Caco-2 (cell line): ENCODE data around the gene ECHS1. TPM values are rescaled to one million over a fixed set of nuclear protein-coding genes. Genes with fewer than 3 reads are reported as not detected.

Experiments
- BruUV-seq: library from RNA; stranded (reverse); fragments of 400-500 nt; replicated peaks from 2 replicates; lab custom pipeline; 2021; lab: Mats Ljungman, UMichigan
- CTCF ChIA-PET: fragments of 300-600 bp; sonication (Branson Sonifier 250); formaldehyde crosslinking; loops from one replicate; lab custom pipeline; 2022; ENCODE audit warnings: antibody characterized with exemption; lab: Charles Lee
- POLR2A ChIA-PET: fragments of 300-600 bp; sonication (Branson Sonifier 250); formaldehyde crosslinking; loops from one replicate; lab custom pipeline; 2022; ENCODE audit warnings: antibody characterized with exemption; lab: Charles Lee
- DNase-seq, 2 experiments: peaks; one replicate each; pipeline versions ENCODE4 v3.0.0 to v3.0.0-alpha.2; 2020 to 2022
- H3K27me3 ChIP-seq: replicated peaks from 2 replicates; pipeline ENCODE4 v1.6.0; 2011; ENCODE audit warnings: low read length; ENCODE audit not compliant: control insufficient read depth, insufficient read depth
- H3K36me3 ChIP-seq: 2 replicates; pipeline ENCODE4 v1.5.1; 2011; ENCODE audit warnings: low read length; ENCODE audit not compliant: control insufficient read depth, insufficient read depth
- H3K4me1 ChIP-seq: fragments of 250-450 bp; sonication (Bioruptor Pico); 2 replicates; pipeline ENCODE4 v1.5.1; 2020; ENCODE audit warnings: mild to moderate bottlenecking
- H3K4me3 ChIP-seq: 2 replicates; pipeline ENCODE4 v1.5.1; 2011; ENCODE audit warnings: low read depth, mild to moderate bottlenecking, control low read depth, low read length
- H3K9me3 ChIP-seq: fragments of 250-450 bp; sonication (Bioruptor Pico); 2 replicates; pipeline ENCODE4 v1.5.1; 2020; ENCODE audit warnings: mild to moderate bottlenecking, moderate library complexity
- H3K27ac Mint-ChIP-seq: one replicate; pipeline ENCODE4 v1.8.0; 2022; ENCODE audit warnings: mixed read lengths; ENCODE audit not compliant: unreplicated experiment
- H3K27me3 Mint-ChIP-seq: one replicate; pipeline ENCODE4 v1.8.0; 2022; ENCODE audit warnings: mixed read lengths; ENCODE audit not compliant: insufficient read depth, unreplicated experiment
- H3K36me3 Mint-ChIP-seq: one replicate; pipeline ENCODE4 v1.8.0; 2022; ENCODE audit warnings: mild to moderate bottlenecking, mixed read lengths; ENCODE audit not compliant: insufficient read depth, unreplicated experiment
- H3K4me1 Mint-ChIP-seq: one replicate; pipeline ENCODE4 v1.8.0; 2022; ENCODE audit warnings: low read depth, mixed read lengths; ENCODE audit not compliant: unreplicated experiment
- H3K4me3 Mint-ChIP-seq: one replicate; pipeline ENCODE4 v1.8.0; 2022; ENCODE audit warnings: mild to moderate bottlenecking, moderate library complexity, mixed read lengths; ENCODE audit not compliant: unreplicated experiment
- H3K9me3 Mint-ChIP-seq: one replicate; pipeline ENCODE4 v1.8.0; 2022; ENCODE audit warnings: mixed read lengths; ENCODE audit not compliant: unreplicated experiment
- CTCF ChIP-seq, 2 experiments: fragments of 200-600 bp in 1 of 2; IDR thresholded peaks; 1 replicate in 1 of 2; 2 replicates in 1 of 2; pipeline versions ENCODE4 v1.5.1 to v1.8.0; 2011 to 2022; ENCODE audit warnings: antibody characterized with exemption in 1 of 2, control low read depth in 1 of 2, inconsistent platforms in 1 of 2, low read depth in 1 of 2, low read length in 1 of 2, mild to moderate bottlenecking in 1 of 2, moderate library complexity in 1 of 2; ENCODE audit not compliant: insufficient read depth in 1 of 2, severe bottlenecking in 1 of 2, unreplicated experiment in 1 of 2
- intact Hi-C: fragments of 100-400 bp; cut with micrococcal nuclease; formaldehyde crosslinking; loops from one replicate; pipeline ENCODE4 v1.10.0; 2022; ENCODE audit not compliant: unreplicated experiment
- total RNA-seq: library from RNA; stranded (reverse); gene quantifications from 2 replicates; pipeline ENCODE4 v1.2.3, GENCODE V29; 2022

The ECHS1 gene
- total RNA-seq, 1 experiment from 2014 or later = 247 TPM

DNA sequence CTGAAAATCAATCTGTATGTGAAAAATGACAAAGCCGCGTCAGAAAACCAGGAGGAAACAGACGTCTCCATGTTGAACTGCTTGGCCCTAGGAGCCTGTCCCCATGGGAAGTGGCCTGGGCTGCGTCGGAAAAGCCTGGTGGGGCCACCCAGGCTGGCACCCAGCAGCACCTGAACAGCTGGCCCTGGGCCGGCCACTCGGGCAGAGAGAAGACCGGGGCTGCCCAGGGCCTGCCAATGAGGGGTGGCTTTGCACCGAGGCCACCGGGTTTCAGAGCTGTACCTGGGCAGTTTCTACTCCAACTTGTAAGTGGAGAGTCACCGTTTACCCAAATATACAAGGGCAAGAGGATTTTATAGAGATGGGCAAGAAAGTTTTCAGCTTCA, 14.2 kb downstream of the ECHS1 start:
- Histone ChIP-seq H3K27me3 (no peaks in the 10 kb centered on the region), H3K36me3 (peaks cover 10% of the 10 kb centered on the region), H3K9me3 (no peaks in the 10 kb centered on the region), H3K4me1 (peaks cover 39% of the 10 kb centered on the region), H3K4me3 (no peak overlapping the region)
- ChIA-PET CTCF (interaction anchor here (1.0 kb wide), 1 partner anchor 19 kb away, joined by 3 read pairs; no protein-coding TSS in a partner anchor), POLR2A (no interaction called here)
- BruUV-seq = no TSS peak
- no peaks in the 10 kb centered on the region for H3K9me3 Mint-ChIP-seq
- peaks cover 26% of the 10 kb centered on the region for H3K4me1 Mint-ChIP-seq
- H3K36me3 Mint-ChIP-seq = peaks cover 46% of the 10 kb centered on the region
- no peak for TF ChIP-seq CTCF (IDR thresholded peaks at IDR 0.05; ENCODE audit: insufficient read depth in 1 of 2, low read depth in 1 of 2, low read length in 1 of 2, severe bottlenecking in 1 of 2, unreplicated experiment in 1 of 2)
- no peak for DNase-seq
- H3K4me3 Mint-ChIP-seq = no peak overlapping the region
- H3K27me3 Mint-ChIP-seq = no peaks in the 10 kb centered on the region
- H3K27ac Mint-ChIP-seq = peak overlapping the region; percentile 85
- intact Hi-C loops = no loop called here

DNA sequence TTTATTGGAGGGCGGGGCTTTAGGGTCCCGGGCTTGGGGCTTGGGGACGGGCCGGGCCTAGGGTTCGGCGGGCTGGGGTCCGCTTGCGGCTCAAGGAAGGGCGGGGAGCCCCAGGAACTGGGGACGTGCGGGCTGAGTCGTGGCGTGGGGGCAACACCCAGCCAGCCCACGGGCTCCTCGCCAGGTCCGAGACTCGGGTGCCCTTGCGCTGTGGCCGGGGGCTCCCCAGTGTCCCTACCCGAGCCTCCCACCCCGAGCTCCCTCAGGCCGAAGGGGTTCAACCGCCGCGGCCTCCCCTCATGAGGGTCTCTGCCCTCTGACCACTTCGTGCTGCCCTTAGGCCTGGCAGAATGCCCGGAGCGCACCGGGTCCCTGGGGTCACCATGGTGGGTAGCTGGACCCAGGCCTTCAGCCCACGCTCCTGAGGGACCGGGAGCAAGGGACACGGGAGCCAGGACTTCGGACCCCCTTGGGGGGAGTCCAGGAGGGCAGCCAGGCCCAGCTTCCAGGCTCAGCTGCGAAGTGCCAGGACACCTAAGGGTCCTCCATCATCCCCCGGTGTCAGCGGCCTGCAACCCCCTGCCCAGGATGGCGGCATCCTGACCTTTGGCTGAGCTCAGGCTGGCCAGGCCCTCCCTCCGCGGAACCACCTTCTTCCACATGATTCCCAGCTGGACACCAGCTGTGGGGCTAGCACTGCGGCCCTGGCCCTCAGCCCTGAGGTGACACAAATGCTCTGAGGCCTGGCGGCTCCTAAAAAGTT, 14.8 kb downstream of the ECHS1 start:
- Histone ChIP-seq H3K4me3 (no peak overlapping the region), H3K36me3 (peaks cover 10% of the 10 kb centered on the region), H3K4me1 (peaks cover 39% of the 10 kb centered on the region), H3K27me3 (no peaks in the 10 kb centered on the region), H3K9me3 (no peaks in the 10 kb centered on the region)
- Mint-ChIP-seq H3K36me3 (peaks cover 40% of the 10 kb centered on the region), H3K4me3 (peak overlapping the region; percentile 81), H3K9me3 (no peaks in the 10 kb centered on the region), H3K27me3 (no peaks in the 10 kb centered on the region), H3K27ac (peak overlapping the region; percentile 85), H3K4me1 (peaks cover 26% of the 10 kb centered on the region)
- no TSS peak for BruUV-seq
- intact Hi-C loops = no loop called here
- DNase-seq = no peak
- POLR2A ChIA-PET = interaction anchor here (0.8 to 1.9 kb wide), 9 partner anchors 10 to 101 kb away, joined by 3 to 14 read pairs (median 3); partner anchors contain the start of genes ECHS1 and PAOX
- TF ChIP-seq CTCF (IDR thresholded peaks at IDR 0.05; ENCODE audit: insufficient read depth in 1 of 2, low read depth in 1 of 2, low read length in 1 of 2, severe bottlenecking in 1 of 2, unreplicated experiment in 1 of 2) = no peak
- CTCF ChIA-PET = interaction anchor here (0.7 to 1.2 kb wide), 5 partner anchors 10 to 28 kb away, joined by 3 to 7 read pairs (median 4); no protein-coding TSS in a partner anchor

GRCh38 chr10:133357285-133358161, 15.6 kb downstream of the ECHS1 start, which contains the start of gene FUOM:
Gene FUOM (minus strand): TSS chr10:133358019. CDS start chr10:133358007, 12 bp downstream.
- Mint-ChIP-seq H3K36me3 (peaks cover 32% of the 10 kb centered on the region), H3K9me3 (no peaks in the 10 kb centered on the region)
- intact Hi-C loops = loop anchor here (1.0 to 2.0 kb wide), 2 partner anchors 15 to 37 kb away; partner anchors contain the start of genes ECHS1 and MTG1

More at GRCh38 chr10:133357285-133358161, 15.6 kb downstream of the ECHS1 start, which contains the start of gene FUOM:
- POLR2A ChIA-PET = interaction anchor here (0.8 to 1.9 kb wide), 9 partner anchors 9 to 100 kb away, joined by 3 to 14 read pairs (median 3); partner anchors contain the start of genes ECHS1 and PAOX
- TF ChIP-seq CTCF (IDR thresholded peaks at IDR 0.05; ENCODE audit: insufficient read depth in 1 of 2, low read depth in 1 of 2, low read length in 1 of 2, severe bottlenecking in 1 of 2, unreplicated experiment in 1 of 2) = no peak
- no peaks in the 10 kb centered on the region for H3K27me3 ChIP-seq
- Mint-ChIP-seq H3K27me3 (no peaks in the 10 kb centered on the region), H3K4me1 (peaks cover 26% of the 10 kb centered on the region), H3K4me3 (peak within 1 kb of the TSS; percentile 81), H3K27ac (peak within 1 kb of the TSS; percentile 85)
- peaks cover 39% of the 10 kb centered on the region for H3K4me1 ChIP-seq
- DNase-seq = peak; percentile 91 to 94
- peaks cover 9% of the 10 kb centered on the region for H3K36me3 ChIP-seq
- BruUV-seq = no TSS peak
- H3K9me3 ChIP-seq = no peaks in the 10 kb centered on the region
- CTCF ChIA-PET = interaction anchor here (0.7 to 1.2 kb wide), 5 partner anchors 9 to 28 kb away, joined by 3 to 7 read pairs (median 4); no protein-coding TSS in a partner anchor
- peak within 1 kb of the TSS; percentile 62 for H3K4me3 ChIP-seq
